NCI-H774 (cell line): Measurements from ENCODE around the gene PRPS2.

Experiments used
- DNase-seq: peaks from one replicate; lab custom pipeline; 2025; lab: John Stamatoyannopoulos, UW

The PRPS2 gene

DNA sequence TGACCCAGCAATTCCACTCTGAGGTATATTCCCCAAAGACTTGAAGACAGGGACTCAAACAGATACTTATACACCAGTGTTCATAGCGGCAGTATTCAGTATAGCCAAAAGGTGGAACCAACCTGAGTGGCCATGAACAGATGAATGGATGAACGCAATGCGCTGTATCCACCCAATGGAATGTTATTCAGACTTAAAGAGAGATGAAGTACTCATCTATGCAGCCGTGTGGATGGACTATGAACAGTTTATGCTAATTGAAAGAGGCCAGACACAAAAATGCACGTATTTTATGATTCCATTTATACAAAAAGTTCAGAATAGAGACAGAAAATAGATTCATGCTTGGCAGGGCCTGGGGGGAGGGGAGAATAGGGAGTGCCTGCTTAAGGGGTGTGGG, 26.3 kb downstream of the PRPS2 start:
- DNase-seq, result no peak

DNA sequence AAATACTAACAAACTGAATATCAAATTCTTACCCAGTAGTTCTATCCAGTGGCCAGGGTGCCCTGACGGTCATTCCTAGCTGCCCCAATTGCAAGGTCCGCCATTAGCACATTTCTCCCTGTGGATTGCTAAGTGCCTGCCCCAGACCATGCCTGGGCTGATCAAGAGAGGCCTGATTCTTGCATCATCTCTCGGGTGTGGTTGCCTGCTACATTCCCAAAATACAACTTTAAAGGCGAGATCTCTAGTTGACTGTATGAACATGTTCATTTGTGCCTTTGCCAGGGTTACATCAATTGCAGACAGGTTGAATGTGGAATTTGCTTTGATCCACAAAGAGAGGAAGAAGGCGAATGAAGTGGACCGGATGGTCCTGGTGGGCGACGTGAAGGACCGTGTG, 28.0 kb downstream of the PRPS2 start:
- DNase-seq, result no peak

DNA sequence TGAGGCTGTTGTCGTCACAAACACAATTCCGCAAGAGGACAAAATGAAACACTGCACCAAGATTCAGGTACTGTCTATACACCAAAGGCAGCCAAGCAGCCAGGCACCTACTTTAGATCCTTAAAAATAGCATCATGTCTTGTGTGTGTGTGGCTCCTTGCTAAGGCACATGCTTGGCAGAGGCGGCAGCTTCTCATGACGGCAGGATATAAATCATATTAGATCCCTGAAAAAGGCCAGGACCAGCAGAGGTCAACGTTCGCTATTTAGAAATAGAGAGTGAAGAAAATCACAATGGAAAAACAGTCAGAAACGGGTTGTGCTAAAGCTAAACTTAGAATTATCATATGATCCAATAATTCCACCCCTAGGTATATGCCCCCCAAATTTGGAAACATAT, 29.5 kb downstream of the PRPS2 start:
- no peak for DNase-seq

DNA sequence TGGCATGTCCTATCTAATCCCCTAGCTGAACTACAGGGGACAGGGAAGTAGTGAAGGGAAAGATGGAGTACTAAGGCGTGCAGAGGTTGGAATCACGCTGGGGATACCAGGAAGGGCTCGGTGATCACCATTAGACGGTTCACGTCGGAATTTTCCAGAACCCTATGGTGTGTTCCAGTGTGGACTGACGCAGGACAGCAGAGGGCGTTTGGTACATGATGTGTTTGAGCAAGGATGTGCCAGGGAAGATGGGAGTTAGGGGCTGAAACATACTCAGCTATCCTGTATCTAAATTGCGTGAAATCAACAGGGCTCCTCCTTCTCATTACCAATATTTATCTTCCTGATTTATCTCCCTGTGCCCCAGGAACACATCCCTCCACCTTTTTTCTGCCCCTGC, 33.7 kb downstream of the PRPS2 start:
- DNase-seq, result no peak

DNA sequence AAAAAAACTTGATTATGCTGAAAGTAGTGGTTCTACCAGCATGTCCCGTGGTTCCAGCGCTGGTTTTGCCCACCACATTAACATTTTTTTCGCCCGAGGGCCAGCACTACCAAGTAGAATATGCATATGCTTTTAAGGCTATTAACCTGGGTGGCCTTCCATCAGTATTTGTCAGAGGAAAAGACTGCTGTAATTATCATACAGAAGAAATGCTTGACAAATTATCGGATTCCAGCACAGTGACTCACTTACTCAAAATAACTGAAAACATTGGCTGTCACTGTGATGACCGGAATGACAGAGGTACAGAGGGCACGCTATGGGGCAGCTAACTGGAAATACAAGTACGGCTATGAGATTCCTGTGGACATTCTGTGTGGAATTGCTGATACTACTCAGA, 34.6 kb downstream of the PRPS2 start:
- DNase-seq, result no peak

DNA sequence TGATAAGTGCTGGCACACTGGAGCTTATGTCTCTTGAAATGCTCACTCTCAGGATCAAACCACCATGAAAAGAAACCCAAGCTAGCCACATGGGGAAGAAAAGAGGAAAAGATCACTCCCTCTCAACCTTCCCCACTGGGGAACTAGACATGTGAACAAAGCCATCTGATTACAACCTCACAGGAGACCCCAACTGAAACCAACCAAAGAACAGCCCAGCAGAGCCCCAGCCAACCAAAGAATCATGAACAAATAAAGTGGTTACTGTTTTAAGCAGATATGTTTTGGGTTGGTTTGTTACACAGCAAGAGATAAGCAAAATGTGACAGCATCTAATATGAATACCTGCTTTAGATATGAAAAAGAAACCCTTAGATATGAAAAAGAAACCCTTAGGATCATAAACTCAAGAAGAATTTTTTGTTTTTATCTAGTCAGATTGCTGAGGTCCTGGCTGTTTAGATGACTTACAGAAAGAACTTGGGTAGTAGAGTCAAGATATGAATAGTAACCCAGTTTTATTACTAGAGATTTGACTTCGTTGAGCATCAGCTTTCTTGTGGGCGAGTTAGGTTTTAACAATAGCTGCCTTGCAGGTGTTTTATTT, 52.0 kb downstream of the PRPS2 start:
- DNase-seq, result no peak

DNA sequence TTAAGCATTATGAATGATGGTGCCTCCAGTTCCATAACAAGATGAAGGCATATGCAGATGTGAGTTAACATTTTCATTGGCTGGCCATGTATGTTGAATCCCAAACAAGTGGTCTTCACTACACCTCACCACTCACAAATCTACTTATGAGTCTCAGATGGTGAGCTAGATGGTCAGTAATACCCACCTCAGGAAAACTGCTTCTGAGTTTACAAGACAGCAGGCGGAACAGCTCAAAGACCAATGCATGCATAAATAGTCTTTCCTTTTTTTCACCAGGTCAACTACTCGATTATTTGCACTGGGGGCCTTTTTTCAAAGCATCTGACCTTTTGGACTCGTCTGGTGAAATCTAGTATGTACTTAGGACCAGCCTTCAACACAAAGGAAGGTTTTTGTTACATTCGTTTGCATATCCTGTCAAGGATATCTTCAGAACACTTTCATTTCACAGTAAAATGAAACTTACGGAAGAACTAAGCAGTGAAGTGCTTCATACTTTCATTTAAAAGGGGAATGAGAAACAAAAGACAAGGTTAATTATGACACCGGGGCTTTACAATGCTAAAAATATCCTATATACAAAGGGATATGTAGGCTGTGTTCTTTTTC, 52.6 kb downstream of the PRPS2 start:
- DNase-seq, result no peak

DNA sequence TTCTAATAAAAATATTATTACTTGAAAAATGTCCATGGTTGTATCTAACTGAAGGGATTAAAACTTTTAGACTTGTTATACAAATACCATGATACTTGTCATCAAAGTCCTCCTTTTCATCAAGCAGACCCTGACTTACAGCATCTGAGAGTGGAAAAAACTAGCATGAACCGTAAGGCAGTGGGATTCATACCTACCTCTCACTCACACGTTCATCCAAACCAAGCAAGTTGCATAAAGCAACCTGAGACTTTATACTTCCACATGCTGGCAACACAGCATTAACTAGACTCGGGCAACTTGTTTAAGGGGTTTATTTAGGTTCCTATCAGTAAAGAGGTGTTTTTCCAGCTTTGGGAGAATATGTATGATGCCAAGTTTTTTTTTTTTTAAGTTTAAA, 53.1 kb downstream of the PRPS2 start:
- no peak for DNase-seq

DNA sequence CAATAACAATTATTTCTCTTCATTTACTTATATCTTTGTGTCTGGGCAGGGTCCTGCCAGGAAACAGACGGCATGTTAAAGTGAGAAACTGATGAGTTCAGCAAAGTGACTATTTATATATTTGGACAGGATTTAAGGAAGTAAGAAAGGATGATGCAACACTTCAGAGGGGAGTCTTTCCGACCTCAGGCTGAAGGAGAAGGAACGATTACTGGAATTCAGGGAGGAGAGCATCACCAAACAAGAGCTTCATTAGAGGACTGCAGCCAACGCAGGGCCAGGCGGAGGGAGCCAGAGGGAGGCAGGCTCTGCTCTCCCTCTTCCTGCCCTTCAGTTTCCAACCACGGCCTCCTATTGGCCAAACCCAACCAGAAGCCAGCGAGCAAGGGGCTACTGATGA, 74.1 kb downstream of the PRPS2 start:
- no peak for DNase-seq

DNA sequence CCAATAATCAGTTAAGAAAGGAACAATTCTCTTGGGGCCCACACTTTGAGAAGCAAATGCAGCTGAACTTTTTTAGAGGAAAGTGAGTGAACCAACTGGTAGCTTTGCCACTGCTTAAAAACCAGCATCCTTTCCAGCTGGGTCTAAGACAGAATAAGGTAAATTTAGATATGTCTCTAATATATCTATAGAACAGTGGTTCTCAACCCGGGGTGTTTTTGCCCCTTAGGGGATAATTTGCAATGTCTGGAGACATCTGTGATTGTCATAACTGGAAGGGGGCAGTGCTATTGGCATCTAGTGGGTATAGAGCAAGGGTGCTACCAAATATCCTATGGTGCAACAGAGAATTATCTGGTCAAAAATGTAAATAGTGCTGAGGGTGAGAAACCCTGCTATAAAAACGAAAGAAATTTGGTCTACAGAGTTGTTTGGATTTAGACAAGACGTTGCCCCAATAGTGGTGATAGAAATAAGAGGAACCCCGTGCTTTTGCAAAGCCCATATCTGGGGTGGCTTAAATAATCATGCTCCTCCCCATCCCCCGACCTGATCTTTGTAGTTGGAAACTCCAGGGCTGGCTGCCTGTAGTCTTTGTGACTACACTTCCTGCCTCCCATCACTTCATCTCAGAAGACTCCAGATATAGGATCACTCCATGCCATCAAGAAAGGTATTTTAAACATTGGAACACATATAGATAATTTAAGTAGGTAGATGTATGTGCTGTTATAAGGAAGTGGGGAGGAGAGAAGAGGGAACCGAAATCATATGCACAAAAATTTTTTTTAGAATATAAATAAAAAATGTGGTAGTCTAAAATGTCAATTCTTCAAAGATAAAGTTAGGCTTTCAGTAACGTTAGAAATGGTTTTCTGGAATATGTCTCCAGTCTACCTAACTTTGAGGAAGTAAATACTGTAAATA, 75.5 kb downstream of the PRPS2 start, which contains the start of gene TLR7:
Gene TLR7, plus strand, starts transcription at position 622 of the 927 bp plus-strand sequence. CDS start 507 bp downstream, outside the sequence.
- DNase-seq, result no peak

DNA sequence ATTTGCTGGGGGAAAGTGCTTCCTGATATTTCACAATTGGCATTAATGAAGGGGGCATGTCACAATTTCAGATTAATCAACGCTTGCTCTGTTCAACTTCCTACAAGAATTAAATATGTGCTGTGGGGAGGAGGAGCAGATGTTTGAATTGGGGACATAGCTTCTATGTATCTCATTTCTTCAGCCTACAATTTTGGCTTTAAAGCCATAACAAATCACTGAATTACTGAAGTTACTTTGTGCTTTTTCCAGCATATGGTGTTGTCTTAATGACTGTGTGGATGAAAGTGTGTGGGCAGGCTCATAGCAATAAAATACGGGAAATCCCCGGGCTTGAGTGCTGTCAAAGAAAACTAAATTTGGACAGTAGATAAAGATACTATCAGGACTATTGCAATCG, 76.5 kb downstream of the PRPS2 start:
- DNase-seq, result no peak

DNA sequence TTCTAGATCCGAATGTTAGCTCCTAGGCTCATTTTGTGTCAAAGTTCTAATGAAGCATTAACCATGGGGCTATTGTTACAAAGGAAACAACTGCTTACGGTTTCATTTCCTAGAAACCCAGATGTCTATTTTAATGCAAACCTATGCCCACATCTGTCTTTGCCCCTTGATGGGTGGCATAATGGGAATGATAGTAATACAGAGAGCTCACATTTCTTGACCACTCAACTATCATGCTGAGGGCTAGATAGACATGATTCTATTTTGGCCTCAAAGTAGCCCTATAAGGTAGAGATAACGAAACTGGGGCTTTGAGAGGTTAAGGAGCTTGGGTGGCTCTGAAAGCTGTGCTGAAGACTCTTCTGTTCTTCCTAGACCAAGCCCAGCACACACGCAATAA, 77.5 kb downstream of the PRPS2 start:
- DNase-seq, result no peak

DNA sequence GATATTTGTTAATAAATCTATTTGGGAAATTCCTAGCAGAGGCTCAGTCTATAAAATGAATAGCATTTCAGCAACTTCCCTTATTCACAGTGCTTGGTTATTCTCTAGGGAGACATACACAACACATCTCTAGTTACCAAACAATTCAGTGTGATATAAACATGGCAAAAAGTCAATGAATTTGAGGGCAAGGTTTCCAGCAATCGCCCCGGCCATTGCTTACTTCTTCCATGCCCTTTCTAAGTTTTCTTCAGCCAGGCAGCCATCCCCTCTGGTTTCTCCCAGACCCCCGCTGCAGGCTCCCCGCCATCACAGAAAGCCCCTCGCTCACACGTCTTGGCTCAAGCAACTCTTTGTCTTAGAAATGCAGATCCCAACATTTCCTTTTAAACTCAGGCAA, 80.0 kb downstream of the PRPS2 start:
- no peak for DNase-seq

DNA sequence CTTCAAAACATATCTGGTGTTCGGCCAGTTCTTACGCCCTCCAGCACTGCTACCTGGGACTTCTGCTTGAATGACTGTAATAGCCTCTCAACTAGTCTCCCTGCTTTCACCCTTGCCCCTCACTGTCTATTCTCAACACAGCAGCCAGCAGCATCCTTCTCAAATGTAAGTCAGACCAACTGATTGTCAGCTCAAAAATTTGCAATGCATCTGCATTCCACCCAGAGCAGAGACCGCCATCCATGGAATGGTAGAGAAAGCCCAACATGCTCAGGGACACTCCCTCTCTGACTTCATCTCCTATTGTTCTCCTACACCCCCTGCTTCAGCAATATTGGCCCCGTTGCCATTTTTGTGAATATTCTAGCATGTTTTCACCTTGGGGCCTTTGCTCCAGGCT, 81.5 kb downstream of the PRPS2 start:
- DNase-seq, result no peak
